Hepatocyte (in vitro differentiated cells): ENCODE measurements around the gene SLC2A4.

Experiments
- EZH2 ChIP-seq: fragments of 200-600 bp; sonication (generic); IDR thresholded peaks from 2 replicates; pipeline ENCODE4 v1.6.1; 2016; ENCODE audit warnings: antibody characterized with exemption, mild to moderate bottlenecking, borderline replicate concordance
- EZH2phosphoT487 ChIP-seq: fragments of 200-600 bp; sonication (generic); IDR thresholded peaks from one replicate; pipeline ENCODE4 v1.6.1; 2018; ENCODE audit warnings: antibody characterized with exemption, mild to moderate bottlenecking, low read depth, moderate library complexity; ENCODE audit not compliant: unreplicated experiment, severe bottlenecking
- TF ChIP-seq, protein P1 (sequence below): fragments of 200-600 bp; sonication (generic); IDR thresholded peaks from 2 replicates; pipeline ENCODE4 v1.5.1; 2016; ENCODE audit warnings: antibody characterized with exemption, mild to moderate bottlenecking; ENCODE audit not compliant: poor library complexity

DNA sequence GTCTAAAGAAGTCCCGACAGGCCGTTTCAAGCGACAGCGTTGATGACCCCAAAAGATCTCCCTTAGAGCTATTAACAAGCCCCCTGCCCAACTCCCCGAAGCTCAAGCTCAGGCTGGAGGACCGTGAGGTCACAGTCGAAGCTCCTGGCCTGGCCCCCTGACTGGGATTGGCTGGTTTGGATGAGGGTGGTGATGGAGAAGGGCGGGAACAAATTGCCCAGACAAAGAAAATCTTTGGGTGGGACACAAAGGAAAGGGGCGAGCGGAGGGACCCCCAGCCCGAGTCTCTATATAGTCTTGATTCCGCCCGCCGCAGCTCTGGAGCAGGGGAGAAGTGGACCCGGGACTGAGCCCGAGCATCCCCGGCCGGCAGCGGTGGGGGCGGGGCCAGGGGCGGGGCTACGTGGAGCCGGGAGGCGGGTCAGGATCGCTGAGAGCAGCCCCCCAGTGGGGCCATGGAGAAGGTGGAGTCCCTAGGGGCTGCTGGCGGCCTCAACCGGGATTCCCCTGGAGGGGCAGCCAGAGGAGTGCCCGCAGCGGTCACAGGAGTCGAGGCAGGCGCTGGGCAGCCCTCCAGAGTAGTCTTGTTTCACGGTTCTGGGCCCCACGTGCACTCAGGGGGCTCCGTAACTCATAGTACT lies 48.6 kb downstream of the SLC2A4 start:
- TF ChIP-seq, protein P1, sequence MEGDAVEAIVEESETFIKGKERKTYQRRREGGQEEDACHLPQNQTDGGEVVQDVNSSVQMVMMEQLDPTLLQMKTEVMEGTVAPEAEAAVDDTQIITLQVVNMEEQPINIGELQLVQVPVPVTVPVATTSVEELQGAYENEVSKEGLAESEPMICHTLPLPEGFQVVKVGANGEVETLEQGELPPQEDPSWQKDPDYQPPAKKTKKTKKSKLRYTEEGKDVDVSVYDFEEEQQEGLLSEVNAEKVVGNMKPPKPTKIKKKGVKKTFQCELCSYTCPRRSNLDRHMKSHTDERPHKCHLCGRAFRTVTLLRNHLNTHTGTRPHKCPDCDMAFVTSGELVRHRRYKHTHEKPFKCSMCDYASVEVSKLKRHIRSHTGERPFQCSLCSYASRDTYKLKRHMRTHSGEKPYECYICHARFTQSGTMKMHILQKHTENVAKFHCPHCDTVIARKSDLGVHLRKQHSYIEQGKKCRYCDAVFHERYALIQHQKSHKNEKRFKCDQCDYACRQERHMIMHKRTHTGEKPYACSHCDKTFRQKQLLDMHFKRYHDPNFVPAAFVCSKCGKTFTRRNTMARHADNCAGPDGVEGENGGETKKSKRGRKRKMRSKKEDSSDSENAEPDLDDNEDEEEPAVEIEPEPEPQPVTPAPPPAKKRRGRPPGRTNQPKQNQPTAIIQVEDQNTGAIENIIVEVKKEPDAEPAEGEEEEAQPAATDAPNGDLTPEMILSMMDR: no peak
- TF ChIP-seq EZH2 (no peak), EZH2phosphoT487 (no peak)
